Ishikawa (cell line): ENCODE results near the gene ADK.

Experiments used
- CEBPB ChIP-seq: IDR thresholded peaks from 2 replicates; pipeline ENCODE4 v1.6.1; 2012
- EGR1 ChIP-seq: IDR thresholded peaks from 2 replicates; pipeline ENCODE4 v1.6.1; 2012
- EP300 ChIP-seq: IDR thresholded peaks from 2 replicates; pipeline ENCODE4 v1.6.1; 2012; ENCODE audit warnings: borderline replicate concordance
- RAD21 ChIP-seq: IDR thresholded peaks from 2 replicates; pipeline ENCODE4 v1.6.1; 2012; ENCODE audit warnings: low read depth
- TAF1 ChIP-seq: IDR thresholded peaks from 2 replicates; pipeline ENCODE4 v1.6.1; 2012; ENCODE audit warnings: low read depth, mild to moderate bottlenecking
- TCF12 ChIP-seq: IDR thresholded peaks from 2 replicates; pipeline ENCODE4 v1.6.1; 2012; ENCODE audit warnings: low read depth
- TEAD4 ChIP-seq: IDR thresholded peaks from 2 replicates; pipeline ENCODE4 v1.6.1; 2012
- YY1 ChIP-seq: IDR thresholded peaks from 2 replicates; pipeline ENCODE4 v1.6.1; 2012; ENCODE audit warnings: low read depth
- ZBTB7A ChIP-seq: IDR thresholded peaks from 2 replicates; pipeline ENCODE4 v1.6.1; 2012; ENCODE audit warnings: low read depth
- TF ChIP-seq, protein P1 (sequence below): IDR thresholded peaks from 2 replicates; pipeline ENCODE4 v1.6.1; 2012; ENCODE audit warnings: low read depth, mild to moderate bottlenecking
- TF ChIP-seq, protein P2 (sequence below): IDR thresholded peaks from 2 replicates; pipeline ENCODE4 v1.6.1; 2012
- TF ChIP-seq, protein P3 (sequence below): IDR thresholded peaks from 2 replicates; pipeline ENCODE4 v1.6.1; 2012

DNA sequence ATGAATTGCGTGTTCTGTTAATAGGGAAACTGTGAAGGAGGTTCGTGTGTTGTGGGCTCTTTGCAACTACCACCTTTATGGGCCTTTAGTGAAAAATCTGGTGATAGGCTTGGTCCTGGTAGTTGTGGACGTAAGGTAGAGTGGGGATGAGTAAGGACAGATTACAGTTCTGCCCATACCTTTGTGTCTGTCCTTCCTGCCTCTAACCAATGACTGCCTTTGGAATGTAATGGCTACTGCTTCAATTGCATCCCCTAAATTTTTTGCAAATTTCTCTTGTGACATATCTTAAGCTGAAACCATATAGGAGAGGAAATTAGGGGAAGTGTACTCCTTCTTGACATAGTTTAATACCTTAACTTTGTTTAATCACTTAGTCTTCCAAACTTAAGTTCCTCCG is 82.3 kb downstream of the ADK start:
- TF ChIP-seq, protein P1, sequence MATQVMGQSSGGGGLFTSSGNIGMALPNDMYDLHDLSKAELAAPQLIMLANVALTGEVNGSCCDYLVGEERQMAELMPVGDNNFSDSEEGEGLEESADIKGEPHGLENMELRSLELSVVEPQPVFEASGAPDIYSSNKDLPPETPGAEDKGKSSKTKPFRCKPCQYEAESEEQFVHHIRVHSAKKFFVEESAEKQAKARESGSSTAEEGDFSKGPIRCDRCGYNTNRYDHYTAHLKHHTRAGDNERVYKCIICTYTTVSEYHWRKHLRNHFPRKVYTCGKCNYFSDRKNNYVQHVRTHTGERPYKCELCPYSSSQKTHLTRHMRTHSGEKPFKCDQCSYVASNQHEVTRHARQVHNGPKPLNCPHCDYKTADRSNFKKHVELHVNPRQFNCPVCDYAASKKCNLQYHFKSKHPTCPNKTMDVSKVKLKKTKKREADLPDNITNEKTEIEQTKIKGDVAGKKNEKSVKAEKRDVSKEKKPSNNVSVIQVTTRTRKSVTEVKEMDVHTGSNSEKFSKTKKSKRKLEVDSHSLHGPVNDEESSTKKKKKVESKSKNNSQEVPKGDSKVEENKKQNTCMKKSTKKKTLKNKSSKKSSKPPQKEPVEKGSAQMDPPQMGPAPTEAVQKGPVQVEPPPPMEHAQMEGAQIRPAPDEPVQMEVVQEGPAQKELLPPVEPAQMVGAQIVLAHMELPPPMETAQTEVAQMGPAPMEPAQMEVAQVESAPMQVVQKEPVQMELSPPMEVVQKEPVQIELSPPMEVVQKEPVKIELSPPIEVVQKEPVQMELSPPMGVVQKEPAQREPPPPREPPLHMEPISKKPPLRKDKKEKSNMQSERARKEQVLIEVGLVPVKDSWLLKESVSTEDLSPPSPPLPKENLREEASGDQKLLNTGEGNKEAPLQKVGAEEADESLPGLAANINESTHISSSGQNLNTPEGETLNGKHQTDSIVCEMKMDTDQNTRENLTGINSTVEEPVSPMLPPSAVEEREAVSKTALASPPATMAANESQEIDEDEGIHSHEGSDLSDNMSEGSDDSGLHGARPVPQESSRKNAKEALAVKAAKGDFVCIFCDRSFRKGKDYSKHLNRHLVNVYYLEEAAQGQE: no peak
- no peak for TF ChIP-seq EP300
- no peak for TF ChIP-seq YY1
- no peak for TF ChIP-seq TEAD4
- TF ChIP-seq ZBTB7A: no peak
- TF ChIP-seq RAD21: no peak
- TF ChIP-seq, protein P2, sequence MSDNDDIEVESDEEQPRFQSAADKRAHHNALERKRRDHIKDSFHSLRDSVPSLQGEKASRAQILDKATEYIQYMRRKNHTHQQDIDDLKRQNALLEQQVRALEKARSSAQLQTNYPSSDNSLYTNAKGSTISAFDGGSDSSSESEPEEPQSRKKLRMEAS: no peak
- no peak for TF ChIP-seq TAF1
- TF ChIP-seq TCF12: no peak
- TF ChIP-seq, protein P3, sequence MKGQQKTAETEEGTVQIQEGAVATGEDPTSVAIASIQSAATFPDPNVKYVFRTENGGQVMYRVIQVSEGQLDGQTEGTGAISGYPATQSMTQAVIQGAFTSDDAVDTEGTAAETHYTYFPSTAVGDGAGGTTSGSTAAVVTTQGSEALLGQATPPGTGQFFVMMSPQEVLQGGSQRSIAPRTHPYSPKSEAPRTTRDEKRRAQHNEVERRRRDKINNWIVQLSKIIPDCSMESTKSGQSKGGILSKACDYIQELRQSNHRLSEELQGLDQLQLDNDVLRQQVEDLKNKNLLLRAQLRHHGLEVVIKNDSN: no peak
- no peak for TF ChIP-seq CEBPB
- no peak for TF ChIP-seq EGR1
